ENCODE measurements around the gene PEX11B. TPM values are rescaled to one million over a fixed set of nuclear protein-coding genes. Genes with fewer than 3 reads are reported as not detected.

The PEX11B gene
- total RNA-seq, 1 experiment from 2014 or later, result 27.4 TPM

DNA sequence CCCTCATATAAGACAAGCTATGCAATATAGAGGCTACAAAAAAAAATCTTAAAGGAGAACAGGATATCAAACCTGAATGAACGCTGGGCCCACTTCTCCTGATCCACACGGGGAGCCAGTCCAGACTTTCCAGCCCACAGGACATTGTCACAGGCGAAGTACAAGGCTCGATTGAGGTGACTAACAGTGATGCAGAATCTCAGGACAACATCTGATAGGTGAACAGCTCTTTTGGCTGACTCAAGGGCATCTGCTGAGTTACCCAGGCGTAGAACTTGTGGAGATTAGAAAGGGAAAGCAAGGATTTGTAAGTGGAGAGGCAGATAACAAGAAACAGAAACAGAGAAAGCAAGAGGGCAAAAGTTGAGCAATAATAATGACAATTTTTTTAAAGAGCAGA lies 1.8 kb downstream of the PEX11B start:
- ATAC-seq (no peak), DNase-seq (ENCODE audit: low read depth, low spot score) (no peak)
- H3K4me1 ChIP-seq (ENCODE audit: control insufficient read depth, insufficient read depth, low read length), result peaks cover 13% of the 10 kb centered on the region
- intact Hi-C loops (cut with micrococcal nuclease; ENCODE audit: unreplicated experiment) (loop anchor here (10.0 kb wide), 1 partner anchor 62 kb away; the partner anchor contains the start of gene PIAS3), in situ Hi-C loops (cut with HindIII; ENCODE audit: low pct_unique_long_range_greater_than_20kb, low sequenced_read_pairs) (no loop called here)
- no peak overlapping the region for H3K4me3 ChIP-seq (ENCODE audit: low read depth in 2 of 2, low read length in 2 of 2)
- TF ChIP-seq SIN3A (IDR thresholded peaks at IDR 0.05; ENCODE audit: borderline replicate concordance, insufficient read depth, low read depth, low read length) (no peak), REST (IDR thresholded peaks at IDR 0.05; ENCODE audit: insufficient read depth in 1 of 2, low read depth in 2 of 2, low read length in 1 of 2) (no peak), CTCF (IDR thresholded peaks at IDR 0.05) (no peak), POLR2AphosphoS5 (IDR thresholded peaks at IDR 0.05; ENCODE audit: low read depth, low read length) (no peak), TCF7L2 (IDR thresholded peaks at IDR 0.05; ENCODE audit: low read depth, low read length) (no peak)
- peak overlapping the region; percentile 45 for H3K27ac ChIP-seq (ENCODE audit: low read length)
- no peaks in the 10 kb centered on the region for H3K27me3 ChIP-seq (ENCODE audit: control insufficient read depth, insufficient read depth, low read length)
- ChIA-PET CTCF (no interaction called here), POLR2A (no interaction called here)
- H3K36me3 ChIP-seq (ENCODE audit: control insufficient read depth, insufficient read depth, low read length), result peaks cover 9% of the 10 kb centered on the region
- no TSS peak for BruUV-seq (replicated peaks)
- no peaks in the 10 kb centered on the region for H3K9me3 ChIP-seq (ENCODE audit: control insufficient read depth, insufficient read depth, low read depth, low read length)

DNA sequence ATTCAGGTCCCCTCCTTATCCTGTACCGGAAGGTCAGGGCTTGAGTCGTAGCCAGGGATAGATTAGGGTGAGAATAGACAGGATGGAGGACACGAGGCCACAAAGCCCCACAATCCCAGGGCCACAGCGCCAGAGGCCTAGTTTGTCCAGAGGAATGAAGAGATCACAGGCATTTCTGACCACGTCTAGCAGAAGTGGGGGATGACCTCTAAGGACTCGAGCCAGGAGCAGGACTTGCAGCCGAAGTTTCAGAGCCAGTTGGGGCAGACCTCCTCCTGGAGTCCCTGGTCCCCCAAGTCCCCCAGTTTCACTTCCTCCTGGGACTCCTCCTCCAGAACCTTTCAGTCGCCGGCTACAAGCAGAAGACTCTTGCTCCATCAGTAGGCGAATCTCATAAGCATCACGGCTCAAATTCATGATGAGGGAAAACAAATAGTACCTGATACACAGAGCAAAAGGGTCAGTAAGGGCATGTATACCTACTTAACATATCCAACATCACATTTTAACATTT lies 6.3 kb downstream of the PEX11B start:
- no peak for TF ChIP-seq SIN3A (IDR thresholded peaks at IDR 0.05; ENCODE audit: borderline replicate concordance, insufficient read depth, low read depth, low read length)
- no peak overlapping the region for H3K27ac ChIP-seq (ENCODE audit: low read length)
- peaks cover 10% of the 10 kb centered on the region for H3K36me3 ChIP-seq (ENCODE audit: control insufficient read depth, insufficient read depth, low read length)
- H3K4me3 ChIP-seq (ENCODE audit: low read depth in 2 of 2, low read length in 2 of 2), result no peak overlapping the region
- in situ Hi-C loops (cut with HindIII; ENCODE audit: low pct_unique_long_range_greater_than_20kb, low sequenced_read_pairs), result no loop called here
- intact Hi-C loops (cut with micrococcal nuclease; ENCODE audit: unreplicated experiment), result loop anchor here (10.0 kb wide), 1 partner anchor 57 kb away; the partner anchor contains the start of gene PIAS3
- no TSS peak for BruUV-seq (replicated peaks)
- no peaks in the 10 kb centered on the region for H3K9me3 ChIP-seq (ENCODE audit: control insufficient read depth, insufficient read depth, low read depth, low read length)
- ChIA-PET CTCF (interaction anchor here (0.7 to 2.0 kb wide), 2 partner anchors 20 to 41 kb away, joined by 5 to 8 read pairs; no protein-coding TSS in a partner anchor), POLR2A (interaction anchor here (0.7 kb wide), 1 partner anchor 53 kb away, joined by 10 read pairs; the partner anchor contains the start of gene POLR3GL)
- H3K4me1 ChIP-seq (ENCODE audit: control insufficient read depth, insufficient read depth, low read length), result peaks cover 21% of the 10 kb centered on the region
- no peak for DNase-seq (ENCODE audit: low read depth, low spot score)
- H3K27me3 ChIP-seq (ENCODE audit: control insufficient read depth, insufficient read depth, low read length), result no peaks in the 10 kb centered on the region
- ATAC-seq, result no peak

GRCh38 chr1:145908653-145909052 lies 9.9 kb downstream of the PEX11B start:
- POLR2A ChIA-PET, result interaction anchor here (0.7 kb wide), 1 partner anchor 100 kb away, joined by 4 read pairs; no protein-coding TSS in a partner anchor
- BruUV-seq (replicated peaks), result no TSS peak
- DNase-seq (ENCODE audit: low read depth, low spot score) (no peak), ATAC-seq (no peak)
- peaks cover 5% of the 10 kb centered on the region for H3K36me3 ChIP-seq (ENCODE audit: control insufficient read depth, insufficient read depth, low read length)
- H3K9me3 ChIP-seq (ENCODE audit: control insufficient read depth, insufficient read depth, low read depth, low read length), result no peaks in the 10 kb centered on the region
- in situ Hi-C loops (cut with HindIII; ENCODE audit: low pct_unique_long_range_greater_than_20kb, low sequenced_read_pairs), result no loop called here
- CTCF ChIA-PET, result interaction anchor here (2.2 kb wide), 1 partner anchor 17 kb away, joined by 15 read pairs; no protein-coding TSS in a partner anchor
- no peaks in the 10 kb centered on the region for H3K27me3 ChIP-seq (ENCODE audit: control insufficient read depth, insufficient read depth, low read length)
- no peak overlapping the region for H3K4me3 ChIP-seq (ENCODE audit: low read depth in 2 of 2, low read length in 2 of 2)
- intact Hi-C loops (cut with micrococcal nuclease; ENCODE audit: unreplicated experiment), result no loop called here
- no peak for TF ChIP-seq REST (IDR thresholded peaks at IDR 0.05; ENCODE audit: insufficient read depth in 1 of 2, low read depth in 2 of 2, low read length in 1 of 2)
- TF ChIP-seq SIN3A (IDR thresholded peaks at IDR 0.05; ENCODE audit: borderline replicate concordance, insufficient read depth, low read depth, low read length), result no peak
- no peak for TF ChIP-seq TCF7L2 (IDR thresholded peaks at IDR 0.05; ENCODE audit: low read depth, low read length)
- TF ChIP-seq CTCF (IDR thresholded peaks at IDR 0.05), result no peak
- TF ChIP-seq POLR2AphosphoS5 (IDR thresholded peaks at IDR 0.05; ENCODE audit: low read depth, low read length), result no peak
- peaks cover 13% of the 10 kb centered on the region for H3K4me1 ChIP-seq (ENCODE audit: control insufficient read depth, insufficient read depth, low read length)
- peak overlapping the region; percentile 46 for H3K27ac ChIP-seq (ENCODE audit: low read length)
